H1 (cell line): ENCODE measurements around the gene SIGLEC11.

ENCODE experiments used
- CHD1 ChIP-seq: IDR thresholded peaks from 2 replicates; pipeline ENCODE4 v1.6.1; 2012; ENCODE audit warnings: low read depth, low read length, improper control_type of control experiment
- EP300 ChIP-seq, 2 experiments: IDR thresholded peaks; 1 replicate in 1 of 2; 2 replicates in 1 of 2; pipeline ENCODE4 v1.6.1; 2011 to 2012; ENCODE audit warnings: low read depth in 2 of 2, low read length in 2 of 2, mild to moderate bottlenecking in 2 of 2, borderline replicate concordance in 1 of 2, inconsistent platforms in 1 of 2, moderate library complexity in 1 of 2
- EZH2 ChIP-seq: fragments of 200-600 bp; sonication (generic); IDR thresholded peaks from 2 replicates; pipeline ENCODE4 v1.7.1; 2012; ENCODE audit warnings: low read depth, mild to moderate bottlenecking, moderate library complexity, low read length, inconsistent platforms; ENCODE audit not compliant: severe bottlenecking
- GABPA ChIP-seq: IDR thresholded peaks from 2 replicates; pipeline ENCODE4 v1.6.1; 2011; ENCODE audit warnings: mild to moderate bottlenecking, low read length, moderate library complexity, borderline replicate concordance; ENCODE audit not compliant: insufficient read depth
- HDAC2 ChIP-seq, 2 experiments: fragments of 300-600 bp in 1 of 2; sonication (generic) in 1 of 2; IDR thresholded peaks; 2 replicates each; pipeline ENCODE4 v1.6.1; 2011 to 2012; ENCODE audit warnings: low read depth in 2 of 2, low read length in 2 of 2, mild to moderate bottlenecking in 2 of 2, moderate library complexity in 2 of 2, borderline replicate concordance in 1 of 2, inconsistent platforms in 1 of 2
- JUND ChIP-seq: IDR thresholded peaks from 2 replicates; pipeline ENCODE4 v1.6.1; 2011; ENCODE audit warnings: mild to moderate bottlenecking, improper control_type of control experiment, low read length
- NANOG ChIP-seq: IDR thresholded peaks from 2 replicates; pipeline ENCODE4 v1.6.1; 2011; ENCODE audit warnings: low read length, low read depth, mild to moderate bottlenecking, inconsistent platforms; ENCODE audit not compliant: insufficient read depth, poor library complexity, severe bottlenecking
- POLR2A ChIP-seq, 2 experiments: IDR thresholded peaks; 1 replicate in 1 of 2; 2 replicates in 1 of 2; pipeline ENCODE4 v1.6.1; 2011; ENCODE audit warnings: low read depth in 2 of 2, low read length in 2 of 2, mild to moderate bottlenecking in 2 of 2; ENCODE audit errors: control extremely low read depth in 1 of 2
- RFX5 ChIP-seq: IDR thresholded peaks from 2 replicates; pipeline ENCODE4 v1.6.1; 2011; ENCODE audit warnings: low read depth, low read length, improper control_type of control experiment, borderline replicate concordance
- TBP ChIP-seq: IDR thresholded peaks from 2 replicates; pipeline ENCODE4 v1.6.1; 2011; ENCODE audit warnings: low read depth, low read length, improper control_type of control experiment
- YY1 ChIP-seq: IDR thresholded peaks from 2 replicates; pipeline ENCODE4 v1.6.1; 2011; ENCODE audit warnings: low read depth, mild to moderate bottlenecking, low read length
- TF ChIP-seq, protein P1 (sequence below), 3 experiments: IDR thresholded peaks; 1 replicate in 2 of 3; 2 replicates in 1 of 3; pipeline versions ENCODE4 v1.5.1 to v1.6.1; 2011; ENCODE audit warnings: low read length in 3 of 3, mild to moderate bottlenecking in 3 of 3, inconsistent platforms in 2 of 3, low read depth in 1 of 3, moderate library complexity in 1 of 3; ENCODE audit not compliant: insufficient read depth in 1 of 3; ENCODE audit errors: control extremely low read depth in 1 of 3
- TF ChIP-seq, protein P2 (sequence below): IDR thresholded peaks from 2 replicates; pipeline ENCODE4 v1.6.1; 2011; ENCODE audit warnings: low read length, improper control_type of control experiment
- TF ChIP-seq, protein P3 (sequence below): IDR thresholded peaks from 2 replicates; pipeline ENCODE4 v1.6.1; 2011; ENCODE audit warnings: low read depth, mild to moderate bottlenecking, low read length; ENCODE audit not compliant: insufficient read depth

- TF ChIP-seq EZH2 (no peak), TBP (no peak), CHD1 (no peak), YY1 (no peak), JUND (no peak), HDAC2 (IDR thresholded peaks at IDR 0.05; ENCODE audit: borderline replicate concordance in 1 of 2, low read depth in 2 of 2, low read length in 2 of 2) (no peak), NANOG (no peak), GABPA (no peak), RFX5 (no peak), POLR2A (IDR thresholded peaks at IDR 0.05; ENCODE audit: control extremely low read depth in 1 of 2, low read depth in 2 of 2, low read length in 2 of 2) (no peak), EP300 (IDR thresholded peaks at IDR 0.05; ENCODE audit: borderline replicate concordance in 1 of 2, low read depth in 2 of 2, low read length in 2 of 2) (no peak)
- TF ChIP-seq, protein P1, sequence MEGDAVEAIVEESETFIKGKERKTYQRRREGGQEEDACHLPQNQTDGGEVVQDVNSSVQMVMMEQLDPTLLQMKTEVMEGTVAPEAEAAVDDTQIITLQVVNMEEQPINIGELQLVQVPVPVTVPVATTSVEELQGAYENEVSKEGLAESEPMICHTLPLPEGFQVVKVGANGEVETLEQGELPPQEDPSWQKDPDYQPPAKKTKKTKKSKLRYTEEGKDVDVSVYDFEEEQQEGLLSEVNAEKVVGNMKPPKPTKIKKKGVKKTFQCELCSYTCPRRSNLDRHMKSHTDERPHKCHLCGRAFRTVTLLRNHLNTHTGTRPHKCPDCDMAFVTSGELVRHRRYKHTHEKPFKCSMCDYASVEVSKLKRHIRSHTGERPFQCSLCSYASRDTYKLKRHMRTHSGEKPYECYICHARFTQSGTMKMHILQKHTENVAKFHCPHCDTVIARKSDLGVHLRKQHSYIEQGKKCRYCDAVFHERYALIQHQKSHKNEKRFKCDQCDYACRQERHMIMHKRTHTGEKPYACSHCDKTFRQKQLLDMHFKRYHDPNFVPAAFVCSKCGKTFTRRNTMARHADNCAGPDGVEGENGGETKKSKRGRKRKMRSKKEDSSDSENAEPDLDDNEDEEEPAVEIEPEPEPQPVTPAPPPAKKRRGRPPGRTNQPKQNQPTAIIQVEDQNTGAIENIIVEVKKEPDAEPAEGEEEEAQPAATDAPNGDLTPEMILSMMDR (IDR thresholded peaks at IDR 0.05; ENCODE audit: control extremely low read depth in 1 of 3, insufficient read depth in 1 of 3, low read depth in 1 of 3, low read length in 3 of 3), result no peak
- TF ChIP-seq, protein P2, sequence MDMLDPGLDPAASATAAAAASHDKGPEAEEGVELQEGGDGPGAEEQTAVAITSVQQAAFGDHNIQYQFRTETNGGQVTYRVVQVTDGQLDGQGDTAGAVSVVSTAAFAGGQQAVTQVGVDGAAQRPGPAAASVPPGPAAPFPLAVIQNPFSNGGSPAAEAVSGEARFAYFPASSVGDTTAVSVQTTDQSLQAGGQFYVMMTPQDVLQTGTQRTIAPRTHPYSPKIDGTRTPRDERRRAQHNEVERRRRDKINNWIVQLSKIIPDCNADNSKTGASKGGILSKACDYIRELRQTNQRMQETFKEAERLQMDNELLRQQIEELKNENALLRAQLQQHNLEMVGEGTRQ, result no peak
- TF ChIP-seq, protein P3, sequence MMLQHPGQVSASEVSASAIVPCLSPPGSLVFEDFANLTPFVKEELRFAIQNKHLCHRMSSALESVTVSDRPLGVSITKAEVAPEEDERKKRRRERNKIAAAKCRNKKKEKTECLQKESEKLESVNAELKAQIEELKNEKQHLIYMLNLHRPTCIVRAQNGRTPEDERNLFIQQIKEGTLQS, result no peak
Observed at GRCh38 chr19:49976496-49976895, 15.5 kb upstream of the SIGLEC11 start.
